ENCODE results near the gene VOPP1.

The VOPP1 gene

DNA sequence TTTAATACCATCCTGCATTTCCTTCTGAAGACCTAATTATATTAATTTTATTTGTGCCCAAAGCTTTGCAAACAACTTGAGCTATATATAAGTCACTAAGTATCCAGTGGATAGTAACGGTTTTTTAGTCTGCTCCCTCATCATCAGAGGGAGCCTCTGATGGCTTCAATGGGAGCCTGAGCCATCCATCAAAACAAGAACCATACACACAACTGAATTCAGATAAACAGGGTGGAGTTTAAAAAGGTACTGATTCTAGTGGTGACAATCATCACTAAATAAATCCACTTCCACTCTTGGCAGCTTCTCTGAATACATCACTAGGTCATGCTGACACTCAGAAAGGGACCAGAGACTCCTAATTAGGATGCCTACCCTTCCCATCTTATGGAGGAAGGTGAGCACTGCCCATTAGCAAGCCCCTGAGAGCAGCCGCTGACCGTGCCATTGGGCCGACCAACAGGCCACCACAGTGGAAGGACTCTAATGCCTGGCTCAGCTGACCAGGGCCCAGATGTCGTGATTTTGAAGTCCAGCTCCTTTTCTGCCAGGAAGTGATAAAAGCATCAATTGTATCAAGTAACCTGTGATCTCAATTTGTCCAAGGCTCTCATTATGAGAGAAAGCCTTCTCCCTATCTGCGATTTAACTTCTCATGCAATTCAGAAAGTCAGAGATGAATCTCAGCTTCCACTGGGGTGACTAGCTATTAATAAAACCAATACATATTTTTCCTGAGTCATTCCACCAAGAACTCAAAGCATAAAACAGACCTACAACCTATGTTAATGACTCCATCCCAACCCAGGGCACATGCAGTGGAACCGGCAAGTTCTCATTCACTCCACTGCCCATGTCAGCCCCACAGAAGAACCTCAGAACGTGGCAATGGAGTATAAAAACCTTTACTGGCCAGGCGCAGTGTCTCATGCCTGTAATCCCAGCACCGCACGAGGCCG lies 13.1 kb downstream of the VOPP1 start:
- Histone ChIP-seq H3K4me1 (ENCODE audit: low read length) (peaks cover 94% of the 10 kb centered on the region), H3K9me3 (replicated peaks; ENCODE audit: insufficient read depth, low read length) (no peaks in the 10 kb centered on the region), H3K4me2 (ENCODE audit: low read depth, low read length) (peak overlapping the region; percentile 80), H3K79me2 (ENCODE audit: low read length) (peaks cover 98% of the 10 kb centered on the region), H3K27ac (ENCODE audit: low read length) (peak overlapping the region; percentile 91), H3F3A (ENCODE audit: insufficient read depth, low read length) (peaks cover 76% of the 10 kb centered on the region), H3K9me2 (replicated peaks; ENCODE audit: insufficient read depth, low read length) (no peaks in the 10 kb centered on the region), H4K20me1 (ENCODE audit: insufficient read depth, low read length) (peaks cover 2% of the 10 kb centered on the region; the same call in 1 of the 2 replicates), H3K9ac (ENCODE audit: low read length) (peak overlapping the region; percentile 61), H3K4me3 (ENCODE audit: low read length) (peak overlapping the region; percentile 33; the same call in 1 of the 2 replicates), H3K27me3 (replicated peaks; ENCODE audit: insufficient read depth, low read length) (no peaks in the 10 kb centered on the region), H3K36me3 (replicated peaks; ENCODE audit: insufficient read depth, low read length) (no peaks in the 10 kb centered on the region), H2AFZ (ENCODE audit: low read length) (no peak overlapping the region)
- TF ChIP-seq EZH2 (optimal IDR thresholded peaks at IDR 0.05; ENCODE audit: low read depth, low read length) (no peak), EZH2phosphoT487 (IDR thresholded peaks at IDR 0.05; ENCODE audit: low read length) (no peak)
- TF ChIP-seq, protein P1, sequence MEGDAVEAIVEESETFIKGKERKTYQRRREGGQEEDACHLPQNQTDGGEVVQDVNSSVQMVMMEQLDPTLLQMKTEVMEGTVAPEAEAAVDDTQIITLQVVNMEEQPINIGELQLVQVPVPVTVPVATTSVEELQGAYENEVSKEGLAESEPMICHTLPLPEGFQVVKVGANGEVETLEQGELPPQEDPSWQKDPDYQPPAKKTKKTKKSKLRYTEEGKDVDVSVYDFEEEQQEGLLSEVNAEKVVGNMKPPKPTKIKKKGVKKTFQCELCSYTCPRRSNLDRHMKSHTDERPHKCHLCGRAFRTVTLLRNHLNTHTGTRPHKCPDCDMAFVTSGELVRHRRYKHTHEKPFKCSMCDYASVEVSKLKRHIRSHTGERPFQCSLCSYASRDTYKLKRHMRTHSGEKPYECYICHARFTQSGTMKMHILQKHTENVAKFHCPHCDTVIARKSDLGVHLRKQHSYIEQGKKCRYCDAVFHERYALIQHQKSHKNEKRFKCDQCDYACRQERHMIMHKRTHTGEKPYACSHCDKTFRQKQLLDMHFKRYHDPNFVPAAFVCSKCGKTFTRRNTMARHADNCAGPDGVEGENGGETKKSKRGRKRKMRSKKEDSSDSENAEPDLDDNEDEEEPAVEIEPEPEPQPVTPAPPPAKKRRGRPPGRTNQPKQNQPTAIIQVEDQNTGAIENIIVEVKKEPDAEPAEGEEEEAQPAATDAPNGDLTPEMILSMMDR (IDR thresholded peaks at IDR 0.05; ENCODE audit: low read length): no peak
- no peak for DNase-seq

DNA sequence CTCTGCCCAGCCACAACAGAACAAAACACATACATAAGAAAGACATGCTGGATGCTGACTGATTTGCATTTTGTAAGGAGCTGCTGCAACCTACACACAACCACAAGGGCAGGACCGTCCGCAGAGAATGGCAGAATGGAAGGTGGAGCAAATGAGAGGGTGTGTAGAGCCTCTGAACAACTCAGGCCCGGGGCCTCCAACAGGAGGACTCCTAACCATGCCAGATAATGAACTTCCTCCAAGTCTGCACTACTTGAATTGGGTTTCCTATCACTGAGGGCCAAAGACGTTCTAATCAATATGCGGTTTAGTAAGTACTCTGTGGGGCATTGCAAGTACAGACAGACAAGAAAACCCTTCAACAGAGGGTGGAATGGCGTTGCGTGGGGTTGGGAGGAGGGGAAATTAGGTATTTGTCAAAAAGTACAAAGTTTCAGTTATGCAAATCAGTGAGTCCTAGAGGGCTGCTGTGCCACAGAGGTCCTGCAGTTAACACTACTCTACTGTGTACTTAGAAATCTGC lies 14.6 kb downstream of the VOPP1 start:
- no peaks in the 10 kb centered on the region for H3K9me3 ChIP-seq (replicated peaks; ENCODE audit: insufficient read depth, low read length)
- H3K4me2 ChIP-seq (ENCODE audit: low read depth, low read length): peak overlapping the region; percentile 80
- DNase-seq: peak; percentile 87
- peak overlapping the region; percentile 91 for H3K27ac ChIP-seq (ENCODE audit: low read length)
- no peak overlapping the region for H2AFZ ChIP-seq (ENCODE audit: low read length)
- H3K9ac ChIP-seq (ENCODE audit: low read length): peak overlapping the region; percentile 61
- H3K9me2 ChIP-seq (replicated peaks; ENCODE audit: insufficient read depth, low read length): no peaks in the 10 kb centered on the region
- H3K4me3 ChIP-seq (ENCODE audit: low read length): peak overlapping the region; percentile 38
- no peaks in the 10 kb centered on the region for H4K20me1 ChIP-seq (ENCODE audit: insufficient read depth, low read length)
- H3F3A ChIP-seq (ENCODE audit: insufficient read depth, low read length): peaks cover 70% of the 10 kb centered on the region
- no peaks in the 10 kb centered on the region for H3K36me3 ChIP-seq (replicated peaks; ENCODE audit: insufficient read depth, low read length)
- peaks cover 93% of the 10 kb centered on the region for H3K4me1 ChIP-seq (ENCODE audit: low read length)
- TF ChIP-seq EZH2 (optimal IDR thresholded peaks at IDR 0.05; ENCODE audit: low read depth, low read length): no peak
- TF ChIP-seq, protein P1 (IDR thresholded peaks at IDR 0.05; ENCODE audit: low read length): peak; percentile 26
- peaks cover 98% of the 10 kb centered on the region for H3K79me2 ChIP-seq (ENCODE audit: low read length)
- no peaks in the 10 kb centered on the region for H3K27me3 ChIP-seq (replicated peaks; ENCODE audit: insufficient read depth, low read length)

DNA sequence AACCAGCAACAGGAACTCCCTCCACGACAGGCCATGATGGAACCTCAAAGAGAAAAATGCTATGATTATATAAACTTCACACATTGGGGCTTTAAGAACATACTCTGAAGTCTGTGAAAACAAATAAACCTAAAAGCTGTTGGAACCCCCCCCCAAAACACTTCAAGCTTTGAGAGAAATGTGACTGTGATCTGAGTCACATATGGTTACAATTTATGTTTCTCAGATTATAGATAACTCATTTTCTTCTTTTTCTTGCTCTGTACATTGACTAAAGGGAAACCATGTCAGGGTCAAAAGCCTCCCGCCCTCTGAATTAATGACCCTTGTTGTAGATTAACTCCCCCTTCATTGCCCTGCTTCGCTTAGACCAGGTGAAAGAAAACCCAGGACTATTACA lies 15.8 kb downstream of the VOPP1 start:
- Histone ChIP-seq H3K4me3 (ENCODE audit: low read length) (peak overlapping the region; percentile 38), H3K27ac (ENCODE audit: low read length) (peak overlapping the region; percentile 91; the same call in 1 of the 2 replicates), H4K20me1 (ENCODE audit: insufficient read depth, low read length) (no peaks in the 10 kb centered on the region), H3F3A (ENCODE audit: insufficient read depth, low read length) (peaks cover 62% of the 10 kb centered on the region), H3K36me3 (replicated peaks; ENCODE audit: insufficient read depth, low read length) (no peaks in the 10 kb centered on the region), H3K9me2 (replicated peaks; ENCODE audit: insufficient read depth, low read length) (no peaks in the 10 kb centered on the region), H3K4me2 (ENCODE audit: low read depth, low read length) (peak overlapping the region; percentile 80), H3K9ac (ENCODE audit: low read length) (peak overlapping the region; percentile 61), H2AFZ (ENCODE audit: low read length) (no peak overlapping the region), H3K27me3 (replicated peaks; ENCODE audit: insufficient read depth, low read length) (no peaks in the 10 kb centered on the region), H3K4me1 (ENCODE audit: low read length) (peaks cover 93% of the 10 kb centered on the region), H3K9me3 (replicated peaks; ENCODE audit: insufficient read depth, low read length) (no peaks in the 10 kb centered on the region), H3K79me2 (ENCODE audit: low read length) (peaks cover 98% of the 10 kb centered on the region)
- TF ChIP-seq EZH2 (optimal IDR thresholded peaks at IDR 0.05; ENCODE audit: low read depth, low read length) (no peak), EZH2phosphoT487 (IDR thresholded peaks at IDR 0.05; ENCODE audit: low read length) (no peak)
- TF ChIP-seq, protein P1 (IDR thresholded peaks at IDR 0.05; ENCODE audit: low read length): no peak
- peak; percentile 6 for DNase-seq
